ENCODE results near the gene NLGN1.

- TF ChIP-seq CTCF (IDR thresholded peaks at IDR 0.05) (no peak), EZH2 (IDR thresholded peaks at IDR 0.05) (no peak)
These were observed 845.6 kb downstream of the NLGN1 start for GRCh38 chr3:174243171-174243570.
